Duodenal mucosa (tissue), 2 donors: Measurements from ENCODE around the gene KPNA3.
"Not testable (repeated sequence)": the region's sequence is repeated elsewhere in the genome, so short reads cannot be mapped to it uniquely, and the experiment has no call there.

Experiments
- H3K27ac ChIP-seq: one replicate; pipeline ENCODE4 v1.7.0; 2013; ENCODE audit warnings: low read depth, low read length
- H3K27me3 ChIP-seq, 2 donors: one replicate each; pipeline ENCODE4 v1.7.0; 2013; ENCODE audit warnings: low read length in 2 of 2, control low read depth in 1 of 2; ENCODE audit not compliant: insufficient read depth in 2 of 2, control insufficient read depth in 1 of 2
- H3K36me3 ChIP-seq, 2 donors: one replicate each; pipeline ENCODE4 v1.7.0; 2013; ENCODE audit warnings: low read length in 2 of 2, control low read depth in 1 of 2; ENCODE audit not compliant: insufficient read depth in 2 of 2, control insufficient read depth in 1 of 2
- H3K4me1 ChIP-seq, 2 donors: one replicate each; pipeline ENCODE4 v1.7.0; 2013; ENCODE audit warnings: low read length in 2 of 2, control low read depth in 1 of 2; ENCODE audit not compliant: insufficient read depth in 2 of 2, control insufficient read depth in 1 of 2
- H3K4me3 ChIP-seq, 2 donors: one replicate each; pipeline ENCODE4 v1.7.0; 2013; ENCODE audit warnings: low read length in 2 of 2, low read depth in 1 of 2
- H3K9ac ChIP-seq, 2 donors: one replicate each; pipeline ENCODE4 v1.7.0; 2013; ENCODE audit warnings: low read length in 2 of 2, low read depth in 1 of 2
- H3K9me3 ChIP-seq, 2 donors: one replicate each; pipeline ENCODE4 v1.7.0; 2013; ENCODE audit warnings: low read length in 2 of 2, control low read depth in 1 of 2; ENCODE audit not compliant: control insufficient read depth in 1 of 2

The KPNA3 gene

DNA sequence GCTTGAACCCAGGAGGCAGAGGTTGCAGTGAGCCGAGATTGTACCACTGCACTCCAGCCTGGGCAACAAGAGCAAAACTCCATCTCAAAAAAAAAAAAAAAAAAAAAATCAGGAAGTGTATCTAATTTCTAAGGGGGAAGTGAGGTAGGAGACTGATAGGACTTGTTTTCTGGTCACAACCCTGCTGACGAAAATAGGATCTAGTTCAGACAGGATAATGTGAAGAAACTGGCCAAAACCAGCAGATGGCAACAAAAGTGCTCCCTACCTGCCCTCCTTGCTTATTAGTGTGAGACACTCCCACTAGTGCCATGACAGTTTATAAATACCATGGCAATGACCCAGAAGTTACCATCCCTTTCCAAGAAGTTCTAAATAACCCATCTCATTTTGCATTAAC, 36.0 kb upstream of the KPNA3 start:
- Histone ChIP-seq H3K27ac (no peak overlapping the region), H3K36me3 (no peaks in the 10 kb centered on the region), H3K4me3 (no peak overlapping the region), H3K27me3 (no peaks in the 10 kb centered on the region), H3K9me3 (no peaks in the 10 kb centered on the region), H3K4me1 (no peaks in the 10 kb centered on the region), H3K9ac (no peak overlapping the region)

DNA sequence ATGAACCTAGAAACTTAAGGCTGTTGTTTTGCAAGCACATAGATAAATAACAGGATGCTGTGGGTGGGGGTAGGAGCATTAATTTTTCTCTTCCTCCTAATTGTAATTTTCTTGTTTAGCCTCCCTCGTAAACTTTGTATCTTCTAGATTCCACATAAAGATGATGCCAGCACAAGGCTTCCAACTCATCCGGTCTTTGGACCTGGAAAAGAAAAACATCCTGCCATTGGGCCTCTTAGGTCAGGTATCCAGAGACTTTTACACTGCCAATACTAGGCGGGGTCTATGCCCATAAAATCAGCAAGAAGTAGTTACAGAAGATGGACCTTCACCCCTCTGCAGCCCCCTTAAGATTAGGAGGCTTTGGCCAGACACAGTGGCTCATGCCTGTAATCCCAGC, 35.4 kb upstream of the KPNA3 start:
- Histone ChIP-seq H3K36me3 (no peaks in the 10 kb centered on the region), H3K9ac (no peak overlapping the region), H3K9me3 (no peaks in the 10 kb centered on the region), H3K4me1 (no peaks in the 10 kb centered on the region), H3K27ac (no peak overlapping the region), H3K27me3 (no peaks in the 10 kb centered on the region), H3K4me3 (no peak overlapping the region)

- Histone ChIP-seq H3K36me3 (no peaks in the 10 kb centered on the region), H3K27me3 (no peaks in the 10 kb centered on the region), H3K9ac (no peak overlapping the region), H3K27ac (no peak overlapping the region), H3K4me1 (no peaks in the 10 kb centered on the region), H3K9me3 (no peaks in the 10 kb centered on the region), H3K4me3 (no peak overlapping the region)
These were observed 34.9 kb upstream of the KPNA3 start for GRCh38 chr13:49827336-49827735.

GRCh38 chr13:49821216-49822009, 28.9 kb upstream of the KPNA3 start:
- Histone ChIP-seq H3K4me3 (no peak overlapping the region), H3K27me3 (peaks cover 0 to 3% of the 10 kb centered on the region in 2 donors), H3K4me1 (no peaks in the 10 kb centered on the region), H3K9me3 (no peaks in the 10 kb centered on the region), H3K27ac (no peak overlapping the region), H3K9ac (no peak overlapping the region), H3K36me3 (no peaks in the 10 kb centered on the region)

DNA sequence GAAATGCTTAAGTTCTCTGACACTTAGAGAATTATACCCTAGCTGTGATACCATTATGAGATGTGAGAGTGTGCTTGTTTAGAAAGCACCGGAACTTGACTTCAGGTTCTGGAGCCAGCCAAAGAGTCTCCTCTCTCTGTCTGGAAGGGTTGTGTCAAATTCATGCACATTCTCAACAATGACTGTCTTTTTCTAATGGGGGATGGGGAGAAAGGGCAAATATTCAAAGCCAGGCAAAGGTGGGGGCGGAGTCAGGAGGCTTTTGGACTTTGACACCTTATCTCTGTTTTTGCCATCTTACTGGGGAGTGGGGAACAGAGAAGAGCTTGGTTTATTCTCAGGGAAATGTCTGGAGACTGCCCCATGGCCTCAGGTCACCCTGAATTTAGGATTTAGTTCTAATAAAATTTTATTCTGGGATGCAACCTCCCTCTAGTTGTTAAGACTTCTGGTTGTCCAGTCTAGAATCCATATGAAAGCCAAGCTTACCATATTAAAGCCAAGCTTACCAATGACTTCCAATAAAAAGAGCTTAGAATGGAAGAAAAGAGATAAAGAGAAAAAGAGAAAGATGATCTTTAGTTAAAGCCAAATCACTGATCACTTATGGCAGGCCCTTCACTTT, 28.2 kb upstream of the KPNA3 start:
- no peaks in the 10 kb centered on the region for H3K9me3 ChIP-seq
- no peak overlapping the region for H3K4me3 ChIP-seq
- H3K27me3 ChIP-seq: peaks cover 0 to 3% of the 10 kb centered on the region in 2 donors
- no peak overlapping the region for H3K9ac ChIP-seq
- no peaks in the 10 kb centered on the region for H3K36me3 ChIP-seq
- H3K4me1 ChIP-seq: no peaks in the 10 kb centered on the region
- H3K27ac ChIP-seq: no peak overlapping the region

- not testable (repeated sequence) for H3K4me1 ChIP-seq, H3K9me3 ChIP-seq, H3K9ac ChIP-seq, H3K27ac ChIP-seq, H3K4me3 ChIP-seq, H3K27me3 ChIP-seq, H3K36me3 ChIP-seq
These were observed 23.6 kb upstream of the KPNA3 start for GRCh38 chr13:49816047-49816446.

GRCh38 chr13:49814551-49815270, 22.2 kb upstream of the KPNA3 start:
- no peaks in the 10 kb centered on the region for H3K4me1 ChIP-seq
- no peaks in the 10 kb centered on the region for H3K36me3 ChIP-seq
- H3K4me3 ChIP-seq: no peak overlapping the region
- H3K9me3 ChIP-seq: no peaks in the 10 kb centered on the region
- no peak overlapping the region for H3K27ac ChIP-seq
- H3K27me3 ChIP-seq: peaks cover 0 to 3% of the 10 kb centered on the region in 2 donors
- H3K9ac ChIP-seq: no peak overlapping the region

DNA sequence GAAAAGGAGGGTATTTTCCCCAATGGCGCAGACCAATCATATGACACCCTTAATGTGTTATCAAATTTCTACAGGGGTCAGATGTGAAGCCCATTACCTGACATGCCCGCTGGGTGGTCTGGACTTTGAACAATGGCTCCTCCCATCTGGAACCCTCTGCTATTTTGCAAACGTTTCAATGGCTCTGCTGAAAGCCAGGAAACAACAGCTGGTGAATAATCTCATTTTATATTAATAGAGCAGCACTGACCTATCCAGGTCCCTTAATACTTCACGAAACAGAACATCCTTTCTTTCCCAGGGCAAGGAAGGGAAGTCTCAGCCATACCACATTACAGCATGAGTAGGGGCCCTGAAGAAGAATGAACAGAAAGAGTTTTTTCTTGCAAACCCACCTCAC, 20.3 kb upstream of the KPNA3 start:
- no peak overlapping the region for H3K4me3 ChIP-seq
- no peak overlapping the region for H3K27ac ChIP-seq
- no peaks in the 10 kb centered on the region for H3K9me3 ChIP-seq
- no peak overlapping the region for H3K9ac ChIP-seq
- H3K27me3 ChIP-seq: no peaks in the 10 kb centered on the region
- H3K36me3 ChIP-seq: no peaks in the 10 kb centered on the region
- no peaks in the 10 kb centered on the region for H3K4me1 ChIP-seq

DNA sequence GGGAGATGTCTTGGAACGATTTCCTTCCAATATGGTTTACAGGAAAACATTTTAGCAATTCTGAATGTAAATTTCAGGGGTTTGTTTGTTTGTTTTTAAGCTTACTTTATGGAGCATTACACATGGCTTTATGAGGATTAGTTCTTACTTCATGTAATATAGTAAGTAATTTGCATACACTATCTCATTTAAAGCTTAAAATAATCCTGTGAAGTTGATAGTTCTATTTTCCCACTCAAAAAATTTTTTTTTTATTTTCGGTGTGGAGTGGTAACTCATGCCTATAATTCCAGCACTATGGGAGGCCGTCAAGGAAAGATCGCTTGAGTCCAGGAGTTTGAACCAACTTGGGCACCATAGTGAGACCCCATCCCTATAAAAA, 19.0 kb upstream of the KPNA3 start:
- H3K4me3 ChIP-seq: no peak overlapping the region
- H3K27ac ChIP-seq: no peak overlapping the region
- no peaks in the 10 kb centered on the region for H3K4me1 ChIP-seq
- H3K9ac ChIP-seq: no peak overlapping the region
- no peaks in the 10 kb centered on the region for H3K36me3 ChIP-seq
- no peaks in the 10 kb centered on the region for H3K9me3 ChIP-seq
- H3K27me3 ChIP-seq: no peaks in the 10 kb centered on the region
